Coronary artery (tissue), 2 donors: ENCODE results near the gene SLC6A6.
"Not testable (repeated sequence)": the region's sequence is repeated elsewhere in the genome, so short reads cannot be mapped to it uniquely, and the experiment has no call there.

Experiments used
- DNase-seq: peaks from one replicate; pipeline ENCODE4 v3.0.0-alpha.2; 2017; ENCODE audit warnings: low spot score
- H3K27ac ChIP-seq, 2 donors: fragments of 200-600 bp; sonication (generic); one replicate each; pipeline ENCODE4 v1.5.1; 2016 to 2019
- H3K4me3 ChIP-seq: fragments of 200-600 bp; sonication (generic); 2 replicates; pipeline ENCODE4 v1.5.1; 2016; ENCODE audit warnings: mild to moderate bottlenecking, moderate library complexity
- CTCF ChIP-seq: fragments of 200-600 bp; sonication (generic); IDR thresholded peaks from one replicate; pipeline ENCODE4 v1.5.1; 2019; ENCODE audit warnings: antibody characterized with exemption

SLC6A6 gene

GRCh38 chr3:14405360-14406238, 3.2 kb downstream of the SLC6A6 start:
- Histone ChIP-seq H3K27ac (peak overlapping the region in 1 of 2 donors; percentile 39), H3K4me3 (peak overlapping the region; percentile 82)

GRCh38 chr3:14406336-14406735, 3.9 kb downstream of the SLC6A6 start:
- no peak for TF ChIP-seq CTCF
- Histone ChIP-seq H3K27ac (no peak overlapping the region), H3K4me3 (no peak overlapping the region)
- no peak for DNase-seq

More at GRCh38 chr3:14405360-14406238, 3.2 kb downstream of the SLC6A6 start:
- TF ChIP-seq CTCF: no peak
- DNase-seq: no peak

GRCh38 chr3:14406766-14407165, 4.4 kb downstream of the SLC6A6 start:
- Histone ChIP-seq H3K4me3 (no peak overlapping the region), H3K27ac (no peak overlapping the region)
- no peak for TF ChIP-seq CTCF
- DNase-seq: no peak

GRCh38 chr3:14407203-14407602, 4.8 kb downstream of the SLC6A6 start:
- Histone ChIP-seq H3K4me3 (no peak overlapping the region), H3K27ac (no peak overlapping the region)
- no peak for TF ChIP-seq CTCF
- no peak for DNase-seq

GRCh38 chr3:14409779-14410063, 7.3 kb downstream of the SLC6A6 start:
- H3K4me3 ChIP-seq, DNase-seq, H3K27ac ChIP-seq: not testable (repeated sequence)

GRCh38 chr3:14410106-14410502, 7.7 kb downstream of the SLC6A6 start:
- H3K4me3 ChIP-seq: no peak overlapping the region
- TF ChIP-seq CTCF: no peak
- DNase-seq: no peak
- H3K27ac ChIP-seq: peak overlapping the region in 1 of 2 donors; percentile 35

- DNase-seq: no peak
Observed at GRCh38 chr3:14410503-14411165, 8.2 kb downstream of the SLC6A6 start.

More at GRCh38 chr3:14410503-14411165, 8.2 kb downstream of the SLC6A6 start:
- peak overlapping the region in 1 of 2 donors; percentile 35 for H3K27ac ChIP-seq
- H3K4me3 ChIP-seq: no peak overlapping the region
- no peak for TF ChIP-seq CTCF
